Activated CD4-positive, alpha-beta T cell treated with anti-CD3 and anti-CD28 coated beads for 48 hours (primary cell): Measurements from ENCODE around the gene NTM.

ENCODE experiments used
- DNase-seq: peaks from one replicate; pipeline ENCODE4 v3.0.0-alpha.2; 2020

The NTM gene

GRCh38 chr11:131612533-131612932 is 242.1 kb downstream of the NTM start:
- DNase-seq, result no peak

- no peak for DNase-seq
Measured at GRCh38 chr11:131614631-131615030, 244.2 kb downstream of the NTM start.

- no peak for DNase-seq
Measured at GRCh38 chr11:131615611-131616010, 245.2 kb downstream of the NTM start.

GRCh38 chr11:131616481-131617140 is 246.2 kb downstream of the NTM start:
- no peak for DNase-seq

GRCh38 chr11:131618201-131618600 is 247.8 kb downstream of the NTM start:
- no peak for DNase-seq

- DNase-seq, result no peak
Measured at GRCh38 chr11:131622193-131622592, 251.8 kb downstream of the NTM start.

- DNase-seq, result no peak
Measured at GRCh38 chr11:131624531-131624930, 254.1 kb downstream of the NTM start.

GRCh38 chr11:131626788-131627187 is 256.4 kb downstream of the NTM start:
- no peak for DNase-seq

GRCh38 chr11:131628739-131629138 is 258.3 kb downstream of the NTM start:
- no peak for DNase-seq

GRCh38 chr11:131629925-131630540 is 259.6 kb downstream of the NTM start:
- no peak for DNase-seq

GRCh38 chr11:131632971-131633370 is 262.6 kb downstream of the NTM start:
- no peak for DNase-seq

GRCh38 chr11:131633921-131634715 is 263.7 kb downstream of the NTM start:
- DNase-seq, result no peak

GRCh38 chr11:131637469-131638175 is 267.2 kb downstream of the NTM start:
- no peak for DNase-seq

- DNase-seq, result no peak
Measured at GRCh38 chr11:131638889-131639288, 268.5 kb downstream of the NTM start.

GRCh38 chr11:131640320-131640719 is 269.9 kb downstream of the NTM start:
- no peak for DNase-seq

- DNase-seq, result no peak
Measured at GRCh38 chr11:131642756-131643531, 272.5 kb downstream of the NTM start.

GRCh38 chr11:131644204-131644795 is 273.9 kb downstream of the NTM start:
- no peak for DNase-seq

- DNase-seq, result no peak
Measured at GRCh38 chr11:131645237-131645636, 274.8 kb downstream of the NTM start.

GRCh38 chr11:131649856-131650255 is 279.4 kb downstream of the NTM start:
- DNase-seq, result no peak

- DNase-seq, result no peak
Measured at GRCh38 chr11:131652231-131652630, 281.8 kb downstream of the NTM start.

- DNase-seq, result no peak
Measured at GRCh38 chr11:131653260-131653659, 282.8 kb downstream of the NTM start.

- no peak for DNase-seq
Measured at GRCh38 chr11:131654849-131655248, 284.4 kb downstream of the NTM start.
